Measurements from ENCODE around the gene CR1L. TPM values are rescaled to one million over a fixed set of nuclear protein-coding genes. Genes with fewer than 3 reads are reported as not detected.
A peak's percentile ranks its signal among the peaks of the same experiment; 100 is the strongest.
"Not testable (repeated sequence)": the region's sequence is repeated elsewhere in the genome, so short reads cannot be mapped to it uniquely, and the experiment has no call there.

CR1L gene
- total RNA-seq, 3 donors from 2014 or later (not counting 1 experiment from before 2014, with no cell fraction given): 0.98 TPM; not detected in 2

DNA sequence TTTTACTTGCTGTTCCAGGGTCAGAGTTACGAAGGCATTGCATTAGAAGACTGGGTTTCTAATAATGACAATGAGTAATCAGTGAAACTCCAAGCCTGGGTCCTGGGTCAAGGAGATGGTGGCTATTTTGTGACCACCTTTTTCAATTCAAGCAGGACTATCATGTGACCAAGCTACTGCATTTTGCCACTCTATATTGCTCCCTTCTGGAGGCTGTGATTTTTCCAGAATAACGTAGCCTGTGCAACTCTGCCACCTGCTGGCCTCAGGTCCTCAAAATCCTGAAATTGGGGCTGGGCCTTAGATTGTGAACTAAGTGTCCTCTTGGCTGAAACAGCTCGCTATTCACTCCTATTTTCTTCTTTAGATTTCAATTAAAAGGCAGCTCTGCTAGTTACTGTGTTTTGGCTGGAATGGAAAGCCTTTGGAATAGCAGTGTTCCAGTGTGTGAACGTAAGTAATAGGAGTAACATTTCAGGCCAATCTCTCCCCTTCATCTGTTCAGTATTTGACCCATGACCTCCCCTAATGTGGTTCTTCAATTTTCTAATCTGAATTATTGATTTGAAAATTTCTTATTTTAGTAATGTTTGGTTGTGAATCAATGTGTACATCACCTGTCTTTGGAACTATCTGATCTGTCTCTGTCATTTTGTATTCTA, 54.0 kb downstream of the CR1L start:
- ATAC-seq (peak; percentile 29 to 55 (median 41)), DNase-seq (peak in 1 of 2 donors; percentile 53)
- intact Hi-C loops (cut with micrococcal nuclease): no loop called here
- Mint-ChIP-seq H3K4me3 (no peak overlapping the region), H3K4me1 (no peaks in the 10 kb centered on the region), H3K9me3 (no peaks in the 10 kb centered on the region), H3K27ac (no peak overlapping the region), H3K27me3 (ENCODE audit: low read depth in 2 of 2) (peaks cover 11 to 16% of the 10 kb centered on the region in 2 donors), H3K36me3 (no peaks in the 10 kb centered on the region)
- H3K4me3 ChIP-seq (ENCODE audit: low read length): no peak overlapping the region
- H3K4me1 ChIP-seq (ENCODE audit: control insufficient read depth, insufficient read depth, low read length): no peaks in the 10 kb centered on the region
- WGBS (ENCODE audit: insufficient coverage): 50% methylated on average over 2 of the region's 4 CpGs
- no peaks in the 10 kb centered on the region for H3K27me3 ChIP-seq (ENCODE audit: control insufficient read depth, insufficient read depth, low read length)
- TF ChIP-seq, protein P1, sequence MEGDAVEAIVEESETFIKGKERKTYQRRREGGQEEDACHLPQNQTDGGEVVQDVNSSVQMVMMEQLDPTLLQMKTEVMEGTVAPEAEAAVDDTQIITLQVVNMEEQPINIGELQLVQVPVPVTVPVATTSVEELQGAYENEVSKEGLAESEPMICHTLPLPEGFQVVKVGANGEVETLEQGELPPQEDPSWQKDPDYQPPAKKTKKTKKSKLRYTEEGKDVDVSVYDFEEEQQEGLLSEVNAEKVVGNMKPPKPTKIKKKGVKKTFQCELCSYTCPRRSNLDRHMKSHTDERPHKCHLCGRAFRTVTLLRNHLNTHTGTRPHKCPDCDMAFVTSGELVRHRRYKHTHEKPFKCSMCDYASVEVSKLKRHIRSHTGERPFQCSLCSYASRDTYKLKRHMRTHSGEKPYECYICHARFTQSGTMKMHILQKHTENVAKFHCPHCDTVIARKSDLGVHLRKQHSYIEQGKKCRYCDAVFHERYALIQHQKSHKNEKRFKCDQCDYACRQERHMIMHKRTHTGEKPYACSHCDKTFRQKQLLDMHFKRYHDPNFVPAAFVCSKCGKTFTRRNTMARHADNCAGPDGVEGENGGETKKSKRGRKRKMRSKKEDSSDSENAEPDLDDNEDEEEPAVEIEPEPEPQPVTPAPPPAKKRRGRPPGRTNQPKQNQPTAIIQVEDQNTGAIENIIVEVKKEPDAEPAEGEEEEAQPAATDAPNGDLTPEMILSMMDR (IDR thresholded peaks at IDR 0.05): peak; percentile 47
- H3K36me3 ChIP-seq (ENCODE audit: control insufficient read depth, insufficient read depth, low read length): no peaks in the 10 kb centered on the region
- H3K9me3 ChIP-seq (ENCODE audit: control insufficient read depth, insufficient read depth, low read length): no peaks in the 10 kb centered on the region
- no peak overlapping the region for H3K27ac ChIP-seq (ENCODE audit: low read length)

DNA sequence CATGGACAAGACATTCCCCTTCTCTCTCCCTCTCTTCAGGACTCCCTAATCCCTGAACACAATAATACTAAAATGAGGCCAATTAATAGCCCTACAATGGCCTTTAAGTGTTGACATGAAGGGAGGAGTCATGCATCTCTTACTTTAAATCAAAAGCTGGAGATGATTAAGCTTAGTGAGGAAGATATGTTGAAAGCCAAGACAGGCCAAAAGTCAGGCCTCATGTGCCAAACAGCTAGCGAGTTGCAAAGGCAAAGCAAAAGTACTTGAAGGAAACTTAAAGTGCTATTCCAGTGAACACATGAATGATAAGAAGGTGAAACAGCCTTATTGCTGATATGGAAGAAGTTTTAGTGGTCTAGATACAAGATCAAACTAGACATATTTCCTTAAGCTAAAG, 57.4 kb downstream of the CR1L start:
- Mint-ChIP-seq H3K27ac (no peak overlapping the region), H3K9me3 (no peaks in the 10 kb centered on the region), H3K4me3 (no peak overlapping the region), H3K27me3 (ENCODE audit: low read depth in 2 of 2) (peaks cover 22 to 24% of the 10 kb centered on the region in 2 donors), H3K36me3 (no peaks in the 10 kb centered on the region), H3K4me1 (no peaks in the 10 kb centered on the region)
- H3K9me3 ChIP-seq (ENCODE audit: control insufficient read depth, insufficient read depth, low read length): no peaks in the 10 kb centered on the region
- no peak overlapping the region for H3K4me3 ChIP-seq (ENCODE audit: low read length)
- H3K27me3 ChIP-seq (ENCODE audit: control insufficient read depth, insufficient read depth, low read length): no peaks in the 10 kb centered on the region
- intact Hi-C loops (cut with micrococcal nuclease): no loop called here
- TF ChIP-seq, protein P1 (IDR thresholded peaks at IDR 0.05): no peak
- DNase-seq (no peak), ATAC-seq (no peak)
- 89% methylated on average over 1 of the region's 1 CpG for WGBS (ENCODE audit: insufficient coverage)
- no peak overlapping the region for H3K27ac ChIP-seq (ENCODE audit: low read length)
- no peaks in the 10 kb centered on the region for H3K4me1 ChIP-seq (ENCODE audit: control insufficient read depth, insufficient read depth, low read length)
- H3K36me3 ChIP-seq (ENCODE audit: control insufficient read depth, insufficient read depth, low read length): no peaks in the 10 kb centered on the region

DNA sequence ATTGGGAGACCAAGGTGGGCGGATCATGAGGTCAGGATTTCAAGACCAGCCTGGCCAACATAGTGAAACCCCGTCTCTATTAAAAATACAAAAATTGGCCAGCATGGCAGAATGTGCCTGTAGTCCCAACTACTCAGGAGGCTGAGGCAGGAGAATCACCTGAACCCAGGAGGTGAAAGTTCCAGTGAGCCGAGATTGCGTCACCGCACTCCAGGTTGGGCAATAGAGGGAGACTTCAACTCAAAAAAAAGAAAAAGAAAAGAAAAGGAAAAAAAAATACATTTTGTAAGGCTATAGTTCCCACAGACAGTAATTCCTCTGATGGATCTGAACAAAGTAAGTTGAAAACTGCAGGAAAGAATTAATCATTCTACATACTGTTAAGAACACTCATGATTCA, 58.8 kb downstream of the CR1L start:
- H3K36me3 Mint-ChIP-seq: no peaks in the 10 kb centered on the region
- intact Hi-C loops (cut with micrococcal nuclease): no loop called here
- H3K27me3 ChIP-seq (ENCODE audit: control insufficient read depth, insufficient read depth, low read length): no peaks in the 10 kb centered on the region
- no peak for ATAC-seq
- H3K4me1 Mint-ChIP-seq: no peaks in the 10 kb centered on the region
- H3K27ac Mint-ChIP-seq: no peak overlapping the region
- no peaks in the 10 kb centered on the region for H3K9me3 Mint-ChIP-seq
- H3K4me3 Mint-ChIP-seq: no peak overlapping the region
- TF ChIP-seq, protein P1 (IDR thresholded peaks at IDR 0.05): no peak
- 91% methylated on average over 5 of the region's 5 CpGs for WGBS (ENCODE audit: insufficient coverage)
- no peak overlapping the region for H3K4me3 ChIP-seq (ENCODE audit: low read length)
- DNase-seq: no peak
- no peaks in the 10 kb centered on the region for H3K4me1 ChIP-seq (ENCODE audit: control insufficient read depth, insufficient read depth, low read length)
- peaks cover 21 to 24% of the 10 kb centered on the region in 2 donors for H3K27me3 Mint-ChIP-seq (ENCODE audit: low read depth in 2 of 2)
- no peaks in the 10 kb centered on the region for H3K9me3 ChIP-seq (ENCODE audit: control insufficient read depth, insufficient read depth, low read length)
- no peak overlapping the region for H3K27ac ChIP-seq (ENCODE audit: low read length)
- H3K36me3 ChIP-seq (ENCODE audit: control insufficient read depth, insufficient read depth, low read length): no peaks in the 10 kb centered on the region

DNA sequence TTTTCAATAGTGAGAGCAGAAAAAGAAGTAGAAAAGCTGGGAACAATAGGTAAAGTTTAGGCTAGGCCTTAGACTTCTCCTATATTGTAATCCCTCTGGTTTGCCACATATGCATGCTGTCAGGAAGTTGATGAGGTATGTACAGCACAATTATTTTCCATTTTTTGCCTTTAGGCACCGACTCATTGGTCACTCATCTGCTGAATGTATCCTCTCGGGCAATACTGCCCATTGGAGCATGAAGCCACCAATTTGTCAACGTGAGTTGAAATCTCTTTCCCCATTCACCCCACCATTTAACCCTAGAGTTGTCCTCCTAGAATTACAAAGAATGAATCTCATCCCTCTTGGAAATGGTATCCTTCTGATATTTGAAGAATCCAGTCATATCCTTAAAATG, 63.1 kb downstream of the CR1L start:
- H3K4me1 ChIP-seq (ENCODE audit: control insufficient read depth, insufficient read depth, low read length); H3K9me3 Mint-ChIP-seq; ATAC-seq; H3K4me3 ChIP-seq (ENCODE audit: low read length); H3K36me3 Mint-ChIP-seq; H3K4me3 Mint-ChIP-seq; H3K4me1 Mint-ChIP-seq; H3K27ac ChIP-seq (ENCODE audit: low read length); H3K9me3 ChIP-seq (ENCODE audit: control insufficient read depth, insufficient read depth, low read length); H3K36me3 ChIP-seq (ENCODE audit: control insufficient read depth, insufficient read depth, low read length); DNase-seq; intact Hi-C loops (cut with micrococcal nuclease); H3K27me3 ChIP-seq (ENCODE audit: control insufficient read depth, insufficient read depth, low read length); H3K27ac Mint-ChIP-seq: not testable (repeated sequence)
- 82% methylated on average over 3 of the region's 3 CpGs for WGBS (ENCODE audit: insufficient coverage)
- peaks cover 21 to 24% of the 10 kb centered on the region in 2 donors for H3K27me3 Mint-ChIP-seq (ENCODE audit: low read depth in 2 of 2)
